GM12878 (cell line): ENCODE results near the gene BCR. TPM values are rescaled to one million over a fixed set of nuclear protein-coding genes. Genes with fewer than 3 reads are reported as not detected.

Experiments used
- ATAC-seq: fragments of 200-7000 bp; cut with Tn5 transposase; 3 replicates; pipeline ENCODE4 v1.9.1; 2020; ENCODE audit warnings: mild to moderate bottlenecking, moderate library complexity
- BruUV-seq: library from RNA; stranded (reverse); fragments of 400-500 nt; replicated peaks from 2 replicates; lab custom pipeline; 2021; lab: Mats Ljungman, UMichigan
- CTCF ChIA-PET: fragments of 300-600 bp; sonication (Branson Sonifier 250); formaldehyde crosslinking; extraction: SDS; loops from one replicate; lab custom pipeline; 2021; ENCODE audit warnings: inconsistent platforms; lab: Yijun Ruan, JAX
- POLR2A ChIA-PET: fragments of 350-600 bp; formaldehyde crosslinking; extraction: SDS; loops from one replicate; lab custom pipeline; 2021; ENCODE audit warnings: inconsistent platforms; lab: Charles Lee
- RAD21 ChIA-PET: fragments of 300-600 bp; sonication (Branson Sonifier 250); formaldehyde crosslinking; loops from one replicate; lab custom pipeline; 2023; ENCODE audit warnings: antibody characterized with exemption; ENCODE audit not compliant: unreplicated experiment; lab: Charles Lee
- SMC1A ChIA-PET: fragments of 300-600 bp; sonication (Branson Sonifier 250); formaldehyde crosslinking; loops from one replicate; lab custom pipeline; 2023; ENCODE audit not compliant: unreplicated experiment, uncharacterized antibody; lab: Charles Lee
- DNase-seq: peaks from one replicate; pipeline ENCODE4 v3.0.0-alpha.2; 2011; ENCODE audit warnings: low read depth, low spot score
- FAIRE-seq: peaks from 3 replicates; lab custom pipeline; 2011; peaks lifted over from hg19 to GRCh38; lab: Jason Lieb, UNC
- H2AFZ ChIP-seq: 2 replicates; pipeline ENCODE4 v1.6.0; 2011; ENCODE audit warnings: low read depth, low read length, control low read depth; ENCODE audit not compliant: control insufficient read depth
- H3K27ac ChIP-seq: 2 replicates; pipeline ENCODE4 v1.5.1; 2011; ENCODE audit warnings: control low read depth; ENCODE audit not compliant: control insufficient read depth, insufficient read depth
- H3K27me3 ChIP-seq, 2 experiments: replicated peaks in 1 of 2; 2 replicates each; pipeline versions ENCODE4 v1.6.0 to v1.6.1; 2011; ENCODE audit warnings: low read length in 1 of 2; ENCODE audit not compliant: control insufficient read depth in 2 of 2, insufficient read depth in 2 of 2
- H3K36me3 ChIP-seq, 2 experiments: 2 replicates each; pipeline ENCODE4 v1.5.1; 2011; ENCODE audit warnings: low read length in 1 of 2; ENCODE audit not compliant: control insufficient read depth in 2 of 2, insufficient read depth in 2 of 2
- H3K4me1 ChIP-seq: 2 replicates; pipeline ENCODE4 v1.6.1; 2011; ENCODE audit warnings: mild to moderate bottlenecking, low read length, moderate library complexity, mixed read lengths; ENCODE audit not compliant: control insufficient read depth, insufficient read depth
- H3K4me2 ChIP-seq: 2 replicates; pipeline ENCODE4 v1.6.0; 2011; ENCODE audit warnings: control low read depth; ENCODE audit not compliant: control insufficient read depth, insufficient read depth
- H3K4me3 ChIP-seq: fragments of 200-600 bp; sonication (generic); 2 replicates; pipeline ENCODE4 v1.5.1; 2016
- H3K79me2 ChIP-seq: 2 replicates; pipeline ENCODE4 v1.6.0; 2011; ENCODE audit warnings: low read length; ENCODE audit not compliant: control insufficient read depth, insufficient read depth
- H3K9ac ChIP-seq: 2 replicates; pipeline ENCODE4 v1.8.0; 2011; ENCODE audit warnings: low read length, control low read depth, mixed read lengths; ENCODE audit not compliant: control insufficient read depth, insufficient read depth
- H3K9me3 ChIP-seq: replicated peaks from 3 replicates; pipeline ENCODE4 v1.5.1; 2011; ENCODE audit warnings: mild to moderate bottlenecking, low read length; ENCODE audit not compliant: control insufficient read depth, insufficient read depth
- H4K20me1 ChIP-seq: 2 replicates; pipeline ENCODE4 v1.6.0; 2011; ENCODE audit not compliant: control insufficient read depth, insufficient read depth
- HDAC6 ChIP-seq: fragments of 200-600 bp; sonication (generic); IDR thresholded peaks from one replicate; pipeline ENCODE4 v1.8.0; 2017; ENCODE audit warnings: antibody characterized with exemption; ENCODE audit not compliant: unreplicated experiment
- IRF3 ChIP-seq: fragments of 450-650 bp; IDR thresholded peaks from 2 replicates; pipeline ENCODE4 v1.6.1; 2014; ENCODE audit warnings: mild to moderate bottlenecking
- JUND ChIP-seq: IDR thresholded peaks from 2 replicates; pipeline ENCODE4 v1.6.1; 2012; ENCODE audit warnings: low read depth, mild to moderate bottlenecking, low read length, improper control_type of control experiment, moderate library complexity
- MYB ChIP-seq: fragments of 150-350 bp; IDR thresholded peaks from 2 replicates; pipeline ENCODE4 v1.6.1; 2014; ENCODE audit warnings: mild to moderate bottlenecking, low read depth, low read length, borderline replicate concordance
- WGBS: methylation state at CpG from one replicate; pipeline ENCODE4 v1.1.6; 2016; ENCODE audit warnings: low lambda C conversion rate; ENCODE audit not compliant: insufficient replicate concordance, insufficient coverage; ENCODE audit errors: missing lambda C conversion rate; 5-methylcytosine and 5-hydroxymethylcytosine counted together
- in situ Hi-C: fragments of 300-500 bp; cut with MboI; formaldehyde crosslinking; loops from 9 replicates; pipeline ENCODE4 v1.14.3; 2018; ENCODE audit warnings: mixed read lengths
- intact Hi-C: fragments of 100-400 bp; cut with micrococcal nuclease; formaldehyde crosslinking; loops from one replicate; pipeline ENCODE4 v1.14.2; 2022; ENCODE audit not compliant: unreplicated experiment
- polyA plus RNA-seq, 11 experiments: library from polyadenylated mRNA; depleted of rRNA in 4 of 11; unstranded in 6 of 11; stranded (reverse) in 5 of 11; fragments of >200 nt; fragmentation: Nextera tagmentation in 4 of 11; fragmentation: Illumina TruSeq in 1 of 11; extraction: Ambion mirVana in 4 of 11; extraction: Trizol in 1 of 11; gene quantifications; 1 replicate in 1 of 11; 2 replicates in 10 of 11; pipeline versions ENCODE4 v1.2.1 to v1.2.3, GENCODE V29; 2011 to 2016; ENCODE audit warnings: inconsistent platforms in 2 of 11, missing spikeins in 2 of 11, low read depth in 1 of 11
- total RNA-seq, 4 experiments: library from RNA; depleted of rRNA in 3 of 4; stranded (reverse); fragments of >200 nt in 3 of 4; fragmentation: Illumina TruSeq in 1 of 4; extraction: Trizol in 1 of 4; gene quantifications; 2 replicates each; pipeline versions ENCODE4 v1.2.1 to v1.2.3, GENCODE V29; 2013 to 2021
- TF ChIP-seq, protein P1 (sequence below): IDR thresholded peaks from 2 replicates; pipeline ENCODE4 v1.6.1; 2012; ENCODE audit warnings: low read length, inconsistent platforms

The BCR gene
- total and polyA plus RNA-seq, 10 of the 15 experiments (the other 5 are each of a cell fraction or from before 2014, with no cell fraction given) = 1.7 to 64.7 (median 18.4) TPM

DNA sequence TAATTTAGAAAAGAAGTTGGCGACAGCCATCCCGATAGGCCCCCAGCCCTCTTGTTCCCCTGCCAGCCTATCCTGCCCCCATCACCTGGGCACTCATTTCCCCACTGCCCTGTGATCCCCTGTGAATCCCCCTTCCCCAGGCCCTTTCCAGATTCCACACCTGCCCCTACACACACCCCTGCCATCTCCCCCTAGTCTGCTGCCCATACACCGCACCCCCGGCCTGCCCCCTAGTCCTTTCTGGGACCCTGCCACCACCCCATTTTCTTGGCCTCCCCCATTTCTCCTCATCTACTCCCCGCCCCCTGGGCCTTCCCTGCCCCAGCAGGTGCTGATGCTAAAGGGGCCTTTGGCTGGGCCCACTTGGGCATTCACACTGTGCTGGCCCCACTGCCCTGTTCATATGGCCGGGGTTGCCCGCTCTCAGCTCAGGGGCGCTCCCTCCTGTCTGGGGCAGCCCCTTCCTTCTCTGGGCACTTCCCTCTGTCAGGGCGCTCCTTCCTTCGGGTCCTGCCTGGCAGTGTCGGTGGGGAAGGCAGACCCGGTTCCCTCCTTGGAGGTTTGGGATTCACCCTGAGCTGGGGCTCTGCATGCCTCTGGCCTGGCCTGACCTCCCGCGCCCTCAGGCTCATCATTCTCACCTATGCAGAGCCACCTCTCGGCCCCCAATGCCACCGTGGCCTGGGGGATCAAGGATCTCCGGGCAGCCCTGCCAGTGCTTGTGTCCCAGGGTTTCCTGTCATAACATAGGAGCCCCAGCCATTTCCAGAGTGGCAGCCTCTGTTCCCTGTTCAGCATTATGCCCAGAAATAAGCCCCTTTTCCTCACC is 108.2 kb downstream of the BCR start:
- ATAC-seq (no peak), DNase-seq (no peak), FAIRE-seq (no peak)
- intact Hi-C loops = no loop called here
- 72% methylated on average over 15 of the region's 17 CpGs for WGBS
- Histone ChIP-seq H3K4me3 (no peak overlapping the region), H3K27me3 (no peaks in the 10 kb centered on the region), H2AFZ (no peak overlapping the region), H4K20me1 (no peaks in the 10 kb centered on the region)
- POLR2A ChIA-PET = no interaction called here
- TF ChIP-seq JUND (no peak), IRF3 (no peak), HDAC6 (no peak), MYB (no peak)
- TF ChIP-seq, protein P1, sequence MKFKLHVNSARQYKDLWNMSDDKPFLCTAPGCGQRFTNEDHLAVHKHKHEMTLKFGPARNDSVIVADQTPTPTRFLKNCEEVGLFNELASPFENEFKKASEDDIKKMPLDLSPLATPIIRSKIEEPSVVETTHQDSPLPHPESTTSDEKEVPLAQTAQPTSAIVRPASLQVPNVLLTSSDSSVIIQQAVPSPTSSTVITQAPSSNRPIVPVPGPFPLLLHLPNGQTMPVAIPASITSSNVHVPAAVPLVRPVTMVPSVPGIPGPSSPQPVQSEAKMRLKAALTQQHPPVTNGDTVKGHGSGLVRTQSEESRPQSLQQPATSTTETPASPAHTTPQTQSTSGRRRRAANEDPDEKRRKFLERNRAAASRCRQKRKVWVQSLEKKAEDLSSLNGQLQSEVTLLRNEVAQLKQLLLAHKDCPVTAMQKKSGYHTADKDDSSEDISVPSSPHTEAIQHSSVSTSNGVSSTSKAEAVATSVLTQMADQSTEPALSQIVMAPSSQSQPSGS = no peak
- TF ChIP-seq, all 136 proteins: peak for 0
- no peak overlapping the region for H3K9ac ChIP-seq
- no peak overlapping the region for H3K4me2 ChIP-seq
- ChIA-PET SMC1A (interaction anchor here (2.9 kb wide), 1 partner anchor 330 kb away, joined by 21 read pairs; no protein-coding TSS in a partner anchor), CTCF (interaction anchor here (0.5 to 5.0 kb wide), 3 partner anchors 10 to 341 kb away, joined by 3 to 95 read pairs (median 9); partner anchors contain the start of gene BCR), RAD21 (no interaction called here)
- BruUV-seq = no TSS peak
- H3K9me3 ChIP-seq = no peaks in the 10 kb centered on the region
- no peak overlapping the region for H3K27ac ChIP-seq
- H3K79me2 ChIP-seq = no peaks in the 10 kb centered on the region
- peaks cover 9% of the 10 kb centered on the region for H3K4me1 ChIP-seq
- in situ Hi-C loops = loop anchor here (25.0 kb wide), 1 partner anchor 476 kb away; no protein-coding TSS in a partner anchor
- H3K36me3 ChIP-seq = peaks cover 13 to 18% of the 10 kb centered on the region in 2 experiments; a peak in 3 of 4 replicates
